Brain microvascular endothelial cell (primary cell): Measurements from ENCODE around the gene DPH5.

ENCODE experiments used
- DNase-seq: peaks from one replicate; pipeline ENCODE4 v3.0.0-alpha.2; 2020
- H3K27ac ChIP-seq: fragments of 250-450 bp; sonication (Bioruptor Pico); 2 replicates; pipeline ENCODE4 v1.5.1; 2020; ENCODE audit warnings: mild to moderate bottlenecking, moderate library complexity
- H3K27me3 ChIP-seq: fragments of 250-450 bp; sonication (Bioruptor Pico); replicated peaks from 2 replicates; pipeline ENCODE4 v1.5.1; 2020; ENCODE audit warnings: mild to moderate bottlenecking
- H3K36me3 ChIP-seq: fragments of 250-450 bp; sonication (Bioruptor Pico); replicated peaks from 2 replicates; pipeline ENCODE4 v1.5.1; 2020; ENCODE audit warnings: mild to moderate bottlenecking
- H3K4me3 ChIP-seq: 2 replicates; pipeline ENCODE4 v1.5.1; 2011; ENCODE audit warnings: low read depth, mild to moderate bottlenecking, control low read depth, low read length, moderate library complexity
- CTCF ChIP-seq: IDR thresholded peaks from 2 replicates; pipeline ENCODE4 v1.5.1; 2011; ENCODE audit warnings: low read depth, mild to moderate bottlenecking, moderate library complexity, low read length, control low read depth, inconsistent platforms; ENCODE audit errors: missing control alignments
- in situ Hi-C: cut with HindIII; loops from 2 replicates; pipeline ENCODE4 v1.10.0; 2017; ENCODE audit warnings: low sequenced_read_pairs, low pct_ligation_motif_present

Gene DPH5

DNA sequence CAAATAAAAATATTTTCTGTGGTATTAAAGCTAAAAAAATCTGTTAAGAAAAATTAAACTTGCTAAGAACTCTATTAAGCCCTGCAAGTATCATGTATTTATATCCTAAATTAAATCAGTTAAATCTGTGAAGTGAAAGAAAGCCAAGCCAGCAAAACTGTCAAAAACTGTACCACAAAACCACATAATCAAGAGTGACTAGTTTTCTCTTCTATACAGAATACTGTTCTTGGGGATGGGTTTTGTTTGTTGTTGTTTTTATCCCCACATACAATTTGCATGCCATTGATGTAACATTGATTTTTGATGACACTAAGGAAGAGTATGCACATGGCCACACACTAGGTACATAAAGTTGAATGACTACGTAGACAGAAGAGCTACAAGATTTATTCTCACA, 20.4 kb downstream of the DPH5 start:
- H3K27me3 ChIP-seq, result no peaks in the 10 kb centered on the region
- no peak overlapping the region for H3K27ac ChIP-seq
- no peak for DNase-seq
- H3K4me3 ChIP-seq, result no peak overlapping the region
- TF ChIP-seq CTCF, result no peak
- in situ Hi-C loops, result no loop called here
- H3K36me3 ChIP-seq, result peaks cover 5% of the 10 kb centered on the region

DNA sequence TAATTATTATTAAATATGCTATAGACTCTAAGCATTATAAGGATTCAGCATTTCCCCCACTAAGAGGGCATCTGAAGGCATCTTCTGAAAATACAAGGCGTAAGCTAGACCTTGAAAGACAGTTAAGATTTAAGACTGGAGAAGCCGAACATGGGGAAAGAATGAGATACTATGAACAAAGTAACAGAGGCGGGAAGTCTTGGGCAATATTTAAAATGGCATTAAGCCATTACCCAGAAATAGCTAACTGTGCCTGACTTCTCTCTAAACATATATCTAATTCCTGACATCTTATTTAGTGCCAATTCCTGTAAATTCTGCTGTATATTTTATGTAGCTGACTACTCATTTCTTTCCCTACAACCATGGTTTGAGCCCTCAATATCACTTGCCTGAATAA, 20.9 kb downstream of the DPH5 start:
- Histone ChIP-seq H3K27ac (no peak overlapping the region), H3K36me3 (peaks cover 5% of the 10 kb centered on the region), H3K4me3 (no peak overlapping the region), H3K27me3 (no peaks in the 10 kb centered on the region)
- in situ Hi-C loops, result no loop called here
- TF ChIP-seq CTCF, result no peak
- no peak for DNase-seq

DNA sequence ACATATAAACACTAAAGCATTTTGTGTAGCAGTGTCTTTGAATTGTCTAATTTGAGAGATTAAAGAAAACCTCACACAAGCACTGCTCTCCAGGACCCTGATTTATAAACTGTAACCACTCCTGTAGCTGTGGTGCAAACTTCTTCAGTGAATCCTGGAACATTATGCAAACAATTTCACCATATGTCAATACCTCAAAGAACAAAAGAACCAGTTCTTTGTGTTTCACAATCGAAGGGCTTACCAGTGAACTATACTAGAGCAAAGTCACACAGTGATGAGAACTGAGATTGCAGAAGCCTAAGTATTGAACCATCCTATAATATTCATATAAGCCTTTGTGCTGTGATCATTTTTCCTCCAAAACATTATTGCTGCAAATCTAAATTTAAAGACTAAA, 21.5 kb downstream of the DPH5 start:
- in situ Hi-C loops, result no loop called here
- H3K4me3 ChIP-seq, result no peak overlapping the region
- DNase-seq, result no peak
- H3K27ac ChIP-seq, result no peak overlapping the region
- H3K27me3 ChIP-seq, result no peaks in the 10 kb centered on the region
- H3K36me3 ChIP-seq, result peaks cover 6% of the 10 kb centered on the region
- TF ChIP-seq CTCF, result no peak

GRCh38 chr1:101003012-101003650, 22.5 kb downstream of the DPH5 start:
- TF ChIP-seq CTCF, result no peak
- DNase-seq, result no peak
- Histone ChIP-seq H3K36me3 (peaks cover 7% of the 10 kb centered on the region), H3K4me3 (no peak overlapping the region), H3K27me3 (no peaks in the 10 kb centered on the region), H3K27ac (no peak overlapping the region)
- in situ Hi-C loops, result no loop called here

GRCh38 chr1:101002551-101002950, 23.0 kb downstream of the DPH5 start:
- no peak for DNase-seq

More at GRCh38 chr1:101002551-101002950, 23.0 kb downstream of the DPH5 start:
- in situ Hi-C loops, result no loop called here
- H3K27me3 ChIP-seq, result no peaks in the 10 kb centered on the region
- H3K36me3 ChIP-seq, result peaks cover 7% of the 10 kb centered on the region
- H3K27ac ChIP-seq, result no peak overlapping the region
- no peak for TF ChIP-seq CTCF
- no peak overlapping the region for H3K4me3 ChIP-seq
